ENCODE results near the gene LENG8.

The LENG8 gene

GRCh38 chr19:54457773-54458647 lies 9.0 kb downstream of the LENG8 start:
- 0 out of 2 replicates have a peak, but pooled peaks cover 5% of the 10 kb centered on the region for H3K36me3 ChIP-seq (ENCODE audit: low read length)

GRCh38 chr19:54458648-54459281 lies 9.8 kb downstream of the LENG8 start:
- Histone ChIP-seq H4K20me1 (ENCODE audit: low read depth, low read length) (no peaks in the 10 kb centered on the region; the same call in 1 of the 2 replicates), H3K4me3 (ENCODE audit: insufficient read depth, low read length, poor library complexity, severe bottlenecking) (no peak overlapping the region), H3K27ac (ENCODE audit: low read depth, low read length) (no peak overlapping the region), H3K4me2 (ENCODE audit: low read depth, low read length, poor library complexity, severe bottlenecking) (no peak overlapping the region), H3F3A (ENCODE audit: insufficient read depth) (peaks cover 16% of the 10 kb centered on the region; the same call in 1 of the 2 replicates), H3K79me2 (ENCODE audit: insufficient read depth, low read length) (peaks cover under 1% of the 10 kb centered on the region; the same call in 1 of the 2 replicates), H3K27me3 (ENCODE audit: low read length) (no peaks in the 10 kb centered on the region), H3K9me3 (ENCODE audit: insufficient read depth, low read length) (no peaks in the 10 kb centered on the region), H3K9me2 (replicated peaks; ENCODE audit: insufficient read depth, low read length) (no peaks in the 10 kb centered on the region), H2AFZ (ENCODE audit: low read depth, low read length, severe bottlenecking) (no peak overlapping the region), H3K36me3 (ENCODE audit: low read length) (0 out of 2 replicates have a peak, but pooled peaks cover 5% of the 10 kb centered on the region), H3K9ac (ENCODE audit: low read length) (no peak overlapping the region)
- TF ChIP-seq, protein P1, sequence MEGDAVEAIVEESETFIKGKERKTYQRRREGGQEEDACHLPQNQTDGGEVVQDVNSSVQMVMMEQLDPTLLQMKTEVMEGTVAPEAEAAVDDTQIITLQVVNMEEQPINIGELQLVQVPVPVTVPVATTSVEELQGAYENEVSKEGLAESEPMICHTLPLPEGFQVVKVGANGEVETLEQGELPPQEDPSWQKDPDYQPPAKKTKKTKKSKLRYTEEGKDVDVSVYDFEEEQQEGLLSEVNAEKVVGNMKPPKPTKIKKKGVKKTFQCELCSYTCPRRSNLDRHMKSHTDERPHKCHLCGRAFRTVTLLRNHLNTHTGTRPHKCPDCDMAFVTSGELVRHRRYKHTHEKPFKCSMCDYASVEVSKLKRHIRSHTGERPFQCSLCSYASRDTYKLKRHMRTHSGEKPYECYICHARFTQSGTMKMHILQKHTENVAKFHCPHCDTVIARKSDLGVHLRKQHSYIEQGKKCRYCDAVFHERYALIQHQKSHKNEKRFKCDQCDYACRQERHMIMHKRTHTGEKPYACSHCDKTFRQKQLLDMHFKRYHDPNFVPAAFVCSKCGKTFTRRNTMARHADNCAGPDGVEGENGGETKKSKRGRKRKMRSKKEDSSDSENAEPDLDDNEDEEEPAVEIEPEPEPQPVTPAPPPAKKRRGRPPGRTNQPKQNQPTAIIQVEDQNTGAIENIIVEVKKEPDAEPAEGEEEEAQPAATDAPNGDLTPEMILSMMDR (IDR thresholded peaks at IDR 0.05; ENCODE audit: insufficient read depth, low read length, poor library complexity, severe bottlenecking) = no peak
- TF ChIP-seq EZH2phosphoT487 (conservative IDR thresholded peaks at IDR 0.05; ENCODE audit: low read length) = no peak

More at GRCh38 chr19:54457773-54458647, 9.0 kb downstream of the LENG8 start:
- no peaks in the 10 kb centered on the region for H3K9me2 ChIP-seq (replicated peaks; ENCODE audit: insufficient read depth, low read length)
- no peak overlapping the region for H3K4me3 ChIP-seq (ENCODE audit: insufficient read depth, low read length, poor library complexity, severe bottlenecking)
- H3K9ac ChIP-seq (ENCODE audit: low read length) = no peak overlapping the region
- no peaks in the 10 kb centered on the region for H3K27me3 ChIP-seq (ENCODE audit: low read length)
- no peaks in the 10 kb centered on the region; the same call in 1 of the 2 replicates for H4K20me1 ChIP-seq (ENCODE audit: low read depth, low read length)
- peaks cover 8% of the 10 kb centered on the region for H3K79me2 ChIP-seq (ENCODE audit: insufficient read depth, low read length)
- H3F3A ChIP-seq (ENCODE audit: insufficient read depth) = peaks cover 16% of the 10 kb centered on the region; the same call in 1 of the 2 replicates
- no peaks in the 10 kb centered on the region for H3K9me3 ChIP-seq (ENCODE audit: insufficient read depth, low read length)
- no peak for TF ChIP-seq EZH2phosphoT487 (conservative IDR thresholded peaks at IDR 0.05; ENCODE audit: low read length)
- TF ChIP-seq, protein P1 (IDR thresholded peaks at IDR 0.05; ENCODE audit: insufficient read depth, low read length, poor library complexity, severe bottlenecking) = no peak
- no peak overlapping the region for H3K4me2 ChIP-seq (ENCODE audit: low read depth, low read length, poor library complexity, severe bottlenecking)
- H3K27ac ChIP-seq (ENCODE audit: low read depth, low read length) = no peak overlapping the region
- no peak overlapping the region for H2AFZ ChIP-seq (ENCODE audit: low read depth, low read length, severe bottlenecking)

DNA sequence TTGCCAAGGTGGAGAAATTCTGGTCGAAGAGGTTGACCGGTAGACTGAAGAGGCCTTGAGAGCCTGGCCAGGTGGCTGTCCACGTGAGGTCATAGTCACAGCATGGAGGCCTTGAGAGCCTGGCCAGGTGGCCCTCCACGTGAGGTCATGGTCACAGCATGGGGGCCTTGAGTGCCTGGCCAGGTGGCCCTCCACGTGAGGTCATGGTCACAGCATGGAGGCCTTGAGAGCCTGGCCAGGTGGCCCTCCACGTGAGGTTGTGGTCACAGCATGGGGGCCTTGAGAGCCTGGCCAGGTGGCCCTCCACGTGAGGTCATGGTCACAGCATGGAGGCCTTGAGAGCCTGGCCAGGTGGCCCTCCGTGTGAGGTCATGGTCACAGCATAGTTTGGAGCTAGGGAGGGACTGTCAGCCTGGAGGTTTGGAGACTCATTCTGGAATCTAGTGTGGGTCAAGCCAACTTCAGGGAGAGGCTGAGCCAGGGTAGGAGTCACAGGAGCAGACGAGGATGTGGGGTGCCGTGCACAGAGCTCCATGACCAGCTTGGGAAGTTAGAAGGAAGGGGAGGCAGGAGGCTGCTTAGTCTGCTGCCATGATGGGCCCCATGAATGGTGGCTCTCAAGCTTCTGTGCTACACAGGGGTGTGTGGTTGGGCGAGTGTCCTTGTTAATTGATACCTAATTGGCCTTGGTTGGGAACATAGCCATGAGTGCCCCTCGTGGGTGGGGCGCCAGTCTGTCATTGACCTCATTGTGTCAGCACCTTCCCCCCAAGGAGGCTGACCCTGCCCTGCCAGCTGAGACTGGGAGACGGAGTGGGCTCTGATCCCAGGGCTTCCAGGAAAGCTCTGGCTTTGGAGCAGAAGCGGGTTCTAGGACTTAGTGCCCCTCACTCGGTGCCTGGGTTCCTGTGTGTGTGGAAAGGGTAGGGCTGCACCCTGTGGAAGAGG lies 10.6 kb downstream of the LENG8 start:
- Histone ChIP-seq H3K36me3 (ENCODE audit: low read length) (0 out of 2 replicates have a peak, but pooled peaks cover 5% of the 10 kb centered on the region), H3K27me3 (ENCODE audit: low read length) (no peaks in the 10 kb centered on the region), H3K4me2 (ENCODE audit: low read depth, low read length, poor library complexity, severe bottlenecking) (no peak overlapping the region), H4K20me1 (ENCODE audit: low read depth, low read length) (no peaks in the 10 kb centered on the region; the same call in 1 of the 2 replicates), H3K9me3 (ENCODE audit: insufficient read depth, low read length) (no peaks in the 10 kb centered on the region), H3K27ac (ENCODE audit: low read depth, low read length) (no peak overlapping the region), H3K9ac (ENCODE audit: low read length) (no peak overlapping the region), H3K79me2 (ENCODE audit: insufficient read depth, low read length) (no peaks in the 10 kb centered on the region), H3K9me2 (replicated peaks; ENCODE audit: insufficient read depth, low read length) (no peaks in the 10 kb centered on the region), H3K4me3 (ENCODE audit: insufficient read depth, low read length, poor library complexity, severe bottlenecking) (no peak overlapping the region), H3F3A (ENCODE audit: insufficient read depth) (peaks cover 21% of the 10 kb centered on the region; the same call in 1 of the 2 replicates), H2AFZ (ENCODE audit: low read depth, low read length, severe bottlenecking) (no peak overlapping the region)
- TF ChIP-seq, protein P1 (IDR thresholded peaks at IDR 0.05; ENCODE audit: insufficient read depth, low read length, poor library complexity, severe bottlenecking) = no peak
- no peak for TF ChIP-seq EZH2phosphoT487 (conservative IDR thresholded peaks at IDR 0.05; ENCODE audit: low read length)

Measured in SU-DHL-6 (cell line).